LNCaP clone FGC (cell line): ENCODE results near the gene KIF1A.

Experiments
- DNase-seq: peaks from one replicate; pipeline ENCODE4 v3.0.0-alpha.2; 2011; ENCODE audit warnings: low read depth
- H3K4me3 ChIP-seq: 2 replicates; pipeline ENCODE4 v1.5.1; 2011; ENCODE audit warnings: mild to moderate bottlenecking, low read depth, low read length, control low read depth
- CTCF ChIP-seq: IDR thresholded peaks from 2 replicates; pipeline ENCODE4 v1.5.1; 2012; ENCODE audit warnings: mild to moderate bottlenecking; ENCODE audit not compliant: control insufficient read depth, insufficient read depth; ENCODE audit errors: extremely low read depth

The KIF1A gene

DNA sequence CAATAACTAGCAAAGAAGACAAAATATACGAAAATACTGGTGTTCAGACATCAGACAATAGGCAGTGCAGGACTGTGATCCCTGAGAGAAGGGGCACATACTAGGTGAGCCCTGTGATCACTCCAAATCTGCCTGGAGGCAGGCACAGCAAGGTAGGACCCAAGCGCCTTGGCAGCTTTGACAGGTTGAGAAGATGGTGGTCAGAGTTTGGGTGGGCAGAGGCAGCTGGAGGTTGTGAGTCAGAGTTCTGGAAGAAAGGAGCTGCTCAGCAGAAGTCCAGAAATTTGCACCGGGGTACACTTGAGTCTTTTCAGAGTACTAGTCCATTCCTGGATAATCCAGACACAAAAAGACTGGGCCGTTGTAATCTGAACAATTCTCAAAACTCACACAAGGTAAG lies 14.0 kb downstream of the KIF1A start:
- H3K4me3 ChIP-seq, result no peak overlapping the region
- DNase-seq, result no peak
- no peak for TF ChIP-seq CTCF

DNA sequence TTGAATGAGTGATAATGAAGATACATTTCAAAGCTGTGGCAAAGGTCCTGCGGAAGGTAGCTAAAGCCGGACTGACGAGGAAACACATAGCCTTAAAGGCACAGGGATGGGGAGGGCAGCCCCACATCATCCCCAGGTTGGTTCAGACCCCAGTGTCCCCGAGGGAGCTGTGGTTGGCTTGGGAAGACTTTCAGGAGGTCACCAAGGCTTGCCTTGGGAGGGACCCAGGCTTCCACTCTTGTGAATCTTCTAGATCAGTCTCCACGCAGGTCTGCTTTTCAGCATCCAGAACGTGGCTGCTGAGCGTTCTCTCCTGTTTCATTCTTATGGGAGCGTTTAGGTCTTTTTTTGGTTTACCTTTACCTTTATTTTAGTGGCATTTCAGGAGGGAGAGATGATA lies 16.8 kb downstream of the KIF1A start:
- no peak for DNase-seq
- TF ChIP-seq CTCF, result no peak
- H3K4me3 ChIP-seq, result no peak overlapping the region

GRCh38 chr2:240799033-240799820 lies 20.8 kb downstream of the KIF1A start:
- no peak for TF ChIP-seq CTCF
- DNase-seq, result no peak
- H3K4me3 ChIP-seq, result no peak overlapping the region

- TF ChIP-seq CTCF, result no peak
- DNase-seq, result no peak
- H3K4me3 ChIP-seq, result no peak overlapping the region
Measured at GRCh38 chr2:240798327-240798905, 21.6 kb downstream of the KIF1A start.

DNA sequence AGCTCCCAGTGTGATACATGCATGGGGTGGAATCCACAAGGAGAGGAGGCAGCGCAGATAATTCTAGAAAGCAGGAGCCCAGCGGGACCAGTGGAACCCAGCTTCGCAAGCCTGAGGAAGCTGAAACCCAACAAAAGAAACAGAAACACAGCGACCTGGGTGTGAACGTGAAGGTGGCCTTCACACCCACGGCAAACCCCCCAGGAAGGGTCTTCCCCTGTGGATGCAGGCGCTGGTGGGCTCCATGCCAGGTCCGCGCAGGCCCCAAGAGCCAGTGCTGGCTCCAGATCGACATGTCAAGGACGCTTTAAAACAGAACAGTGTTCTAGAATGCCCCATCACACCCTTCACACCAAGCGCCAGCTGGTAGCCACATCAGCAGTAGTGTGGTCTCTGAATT lies 22.1 kb downstream of the KIF1A start:
- H3K4me3 ChIP-seq, result no peak overlapping the region
- TF ChIP-seq CTCF, result no peak
- no peak for DNase-seq

GRCh38 chr2:240797500-240797895 lies 22.5 kb downstream of the KIF1A start:
- no peak overlapping the region for H3K4me3 ChIP-seq
- no peak for TF ChIP-seq CTCF
- no peak for DNase-seq
